ENCODE data around the gene MFAP1.
"Not testable (repeated sequence)": the region's sequence is repeated elsewhere in the genome, so short reads cannot be mapped to it uniquely, and the experiment has no call there.

The MFAP1 gene

GRCh38 chr15:43821505-43821904 is 3.0 kb downstream of the MFAP1 start:
- DNase-seq (ENCODE audit: low spot score), result no peak

- not testable (repeated sequence) for DNase-seq (ENCODE audit: low spot score)
Measured at GRCh38 chr15:43815064-43815463, 9.4 kb downstream of the MFAP1 start.

GRCh38 chr15:43808960-43809678 is 15.4 kb downstream of the MFAP1 start:
- no peak for DNase-seq (ENCODE audit: low spot score)

- no peak for DNase-seq (ENCODE audit: low spot score)
Measured at GRCh38 chr15:43808435-43808950, 16.0 kb downstream of the MFAP1 start.

GRCh38 chr15:43802676-43803075 is 21.8 kb downstream of the MFAP1 start:
- DNase-seq (ENCODE audit: low spot score), result not testable (repeated sequence)

- DNase-seq (ENCODE audit: low spot score), result peak; percentile 89
Measured at GRCh38 chr15:43800286-43801141, 24.0 kb downstream of the MFAP1 start, which contains the start of gene HYPK. TSS of gene HYPK (plus strand) at chr15:43800599. CDS start at chr15:43800623, 24 bp downstream.

- no peak for DNase-seq (ENCODE audit: low spot score)
Measured at GRCh38 chr15:43799945-43800285, 24.6 kb downstream of the MFAP1 start, which contains the start of gene SERINC4. TSS of gene SERINC4 (minus strand) at chr15:43800220. CDS start at chr15:43799986, 234 bp downstream.

- DNase-seq (ENCODE audit: low spot score), result no peak
Measured at GRCh38 chr15:43799209-43799944, 25.1 kb downstream of the MFAP1 start.

- no peak for DNase-seq (ENCODE audit: low spot score)
Measured at GRCh38 chr15:43796566-43796965, 27.9 kb downstream of the MFAP1 start.

GRCh38 chr15:43795997-43796396 is 28.5 kb downstream of the MFAP1 start:
- no peak for DNase-seq (ENCODE audit: low spot score)

GRCh38 chr15:43795197-43795596 is 29.3 kb downstream of the MFAP1 start:
- no peak for DNase-seq (ENCODE audit: low spot score)

GRCh38 chr15:43794269-43795037 is 30.0 kb downstream of the MFAP1 start:
- DNase-seq (ENCODE audit: low spot score), result no peak

- no peak for DNase-seq (ENCODE audit: low spot score)
Measured at GRCh38 chr15:43793647-43794046, 30.8 kb downstream of the MFAP1 start.

GRCh38 chr15:43792761-43793476 is 31.6 kb downstream of the MFAP1 start:
- DNase-seq (ENCODE audit: low spot score), result peak; percentile 64

- DNase-seq (ENCODE audit: low spot score), result peak; percentile 98
Measured at GRCh38 chr15:43791993-43792760, 32.3 kb downstream of the MFAP1 start, which contains the start of gene SERF2. TSS of gene SERF2 (plus strand) at chr15:43792320. CDS start at chr15:43792377, 57 bp downstream.

- DNase-seq (ENCODE audit: low spot score), result no peak
Measured at GRCh38 chr15:43789409-43789808, 35.1 kb downstream of the MFAP1 start.

- no peak for DNase-seq (ENCODE audit: low spot score)
Measured at GRCh38 chr15:43779016-43779415, 45.5 kb downstream of the MFAP1 start.

GRCh38 chr15:43777267-43777914 is 47.1 kb downstream of the MFAP1 start:
- peak; percentile 89 for DNase-seq (ENCODE audit: low spot score)

- peak; percentile 79 for DNase-seq (ENCODE audit: low spot score)
Measured at GRCh38 chr15:43776718-43777266, 47.7 kb downstream of the MFAP1 start, which contains the start of gene ELL3. TSS of gene ELL3 (minus strand) at chr15:43776966. CDS start at chr15:43776901, 65 bp downstream.
